Upper lobe of left lung (tissue), 4 donors: ENCODE results near the gene FAM83C.

ENCODE experiments used
- CTCF ChIP-seq, 6 experiments: fragments of 450-650 bp in 4 of 6; fragments of 200-600 bp in 2 of 6; sonication (generic) in 2 of 6; IDR thresholded peaks; one replicate each; pipeline ENCODE4 v1.5.1; 2016 to 2019; ENCODE audit warnings: antibody characterized with exemption in 6 of 6
- EP300 ChIP-seq, 4 donors: sonication (generic); formaldehyde crosslinking; IDR thresholded peaks; one replicate each; pipeline ENCODE4 v1.5.1; 2017; ENCODE audit warnings: antibody characterized with exemption in 4 of 4, control low read depth in 2 of 4
- POLR2A ChIP-seq, 4 donors: fragments of 450-650 bp; IDR thresholded peaks; one replicate each; pipeline ENCODE4 v1.5.1; 2016 to 2017; ENCODE audit warnings: antibody characterized with exemption in 4 of 4, mild to moderate bottlenecking in 2 of 4
- POLR2AphosphoS5 ChIP-seq, 2 donors: sonication (generic); formaldehyde crosslinking; IDR thresholded peaks; one replicate each; pipeline ENCODE4 v1.5.1; 2017; ENCODE audit warnings: antibody characterized with exemption in 2 of 2

- TF ChIP-seq CTCF (IDR thresholded peaks at IDR 0.05) (no peak), POLR2A (IDR thresholded peaks at IDR 0.05) (no peak), POLR2AphosphoS5 (IDR thresholded peaks at IDR 0.05) (no peak), EP300 (IDR thresholded peaks at IDR 0.05) (no peak)
Observed at GRCh38 chr20:35328689-35329088, 36.5 kb upstream of the FAM83C start.
